SK-N-SH (cell line): ENCODE measurements around the gene THADA. TPM values are rescaled to one million over a fixed set of nuclear protein-coding genes. Genes with fewer than 3 reads are reported as not detected.

ENCODE experiments used
- CTCF ChIA-PET: fragments of 300-600, 350-600 bp; formaldehyde crosslinking; extraction: SDS; loops from one replicate; lab custom pipeline; 2021; lab: Yijun Ruan, JAX
- POLR2A ChIA-PET: fragments of 350-600 bp; sonication (Branson Sonifier 250); formaldehyde crosslinking; extraction: SDS; loops from one replicate; lab custom pipeline; 2020; ENCODE audit warnings: antibody characterized with exemption, inconsistent platforms; lab: Yijun Ruan, JAX
- DNase-seq: peaks from one replicate; pipeline ENCODE4 v3.0.0; 2012
- H2AFZ ChIP-seq: fragments of 200-600 bp; sonication (generic); 2 replicates; pipeline ENCODE4 v1.8.1; 2016; ENCODE audit warnings: antibody characterized with exemption, mild to moderate bottlenecking, low read depth
- H3F3A ChIP-seq: fragments of 200-600 bp; sonication (generic); replicated peaks from 2 replicates; pipeline ENCODE3; 2016; ENCODE audit warnings: antibody characterized with exemption, mild to moderate bottlenecking; ENCODE audit not compliant: insufficient read depth
- H3K27ac ChIP-seq, 2 experiments: fragments of 200-500 bp in 1 of 2; fragments of 200-600 bp in 1 of 2; sonication (Bioruptor generic) in 1 of 2; sonication (generic), shearing (Covaris generic) in 1 of 2; 2 replicates each; pipeline versions ENCODE4 v1.5.1 to v1.6.1; 2014 to 2016; ENCODE audit warnings: low read depth in 2 of 2, inconsistent platforms in 1 of 2, low read length in 1 of 2, mild to moderate bottlenecking in 1 of 2, mixed read lengths in 1 of 2
- H3K27me3 ChIP-seq: fragments of 200-600 bp; sonication (generic), shearing (Covaris generic); 2 replicates; pipeline ENCODE4 v1.6.1; 2016; ENCODE audit warnings: mixed run types; ENCODE audit not compliant: insufficient read depth
- H3K36me3 ChIP-seq, 2 experiments: fragments of 200-500 bp in 1 of 2; fragments of 200-600 bp in 1 of 2; sonication (Bioruptor generic) in 1 of 2; sonication (generic) in 1 of 2; replicated peaks in 1 of 2; 2 replicates each; pipeline versions ENCODE3 to v1.5.1; 2014 to 2016; ENCODE audit warnings: low read length in 1 of 2, mild to moderate bottlenecking in 1 of 2; ENCODE audit not compliant: insufficient read depth in 2 of 2, control insufficient read depth in 1 of 2
- H3K4me1 ChIP-seq, 2 experiments: fragments of 200-500 bp in 1 of 2; fragments of 200-600 bp in 1 of 2; sonication (Bioruptor generic) in 1 of 2; sonication (generic), shearing (Covaris generic) in 1 of 2; 2 replicates each; pipeline versions ENCODE4 v1.5.1 to v1.6.1; 2014 to 2016; ENCODE audit warnings: low read depth in 1 of 2, low read length in 1 of 2, mixed run types in 1 of 2; ENCODE audit not compliant: insufficient read depth in 2 of 2, control insufficient read depth in 1 of 2
- H3K4me2 ChIP-seq: fragments of 200-600 bp; sonication (generic), shearing (Covaris generic); 2 replicates; pipeline ENCODE4 v1.6.1; 2017; ENCODE audit warnings: mixed run types
- H3K4me3 ChIP-seq, 2 experiments: fragments of 200-500 bp in 1 of 2; fragments of 200-600 bp in 1 of 2; sonication (Bioruptor generic) in 1 of 2; sonication (generic), shearing (Covaris generic) in 1 of 2; 2 replicates each; pipeline versions ENCODE4 v1.5.1 to v1.8.1; 2014 to 2016; ENCODE audit warnings: low read depth in 2 of 2, inconsistent platforms in 1 of 2, low read length in 1 of 2, mild to moderate bottlenecking in 1 of 2, mixed read lengths in 1 of 2, moderate library complexity in 1 of 2
- H3K79me2 ChIP-seq: fragments of 200-600 bp; sonication (generic); 2 replicates; pipeline ENCODE4 v1.8.1; 2017; ENCODE audit warnings: mild to moderate bottlenecking; ENCODE audit not compliant: insufficient read depth
- H3K9ac ChIP-seq: fragments of 200-600 bp; sonication (generic); 2 replicates; pipeline ENCODE4 v1.6.1; 2017; ENCODE audit warnings: mixed run types
- H3K9me2 ChIP-seq: fragments of 200-600 bp; sonication (generic); 2 replicates; pipeline ENCODE4 v1.6.1; 2017; ENCODE audit warnings: mixed run types
- H3K9me3 ChIP-seq: fragments of 200-600 bp; sonication (generic); 2 replicates; pipeline ENCODE4 v1.6.1; 2017; ENCODE audit warnings: mixed run types, mild to moderate bottlenecking, moderate library complexity
- H4K20me1 ChIP-seq: fragments of 200-600 bp; sonication (generic); 2 replicates; pipeline ENCODE4 v1.6.1; 2017; ENCODE audit warnings: mild to moderate bottlenecking, mixed run types; ENCODE audit not compliant: insufficient read depth
- CHD2 ChIP-seq: fragments of 150-350 bp; IDR thresholded peaks from 2 replicates; pipeline ENCODE4 v1.6.1; 2018; ENCODE audit warnings: low read length; ENCODE audit not compliant: partially characterized antibody
- ELF1 ChIP-seq: IDR thresholded peaks from 2 replicates; pipeline ENCODE4 v1.4.0; 2012
- EZH2phosphoT487 ChIP-seq: fragments of 200-600 bp; sonication (generic); IDR thresholded peaks from 2 replicates; pipeline ENCODE4 v1.6.1; 2017; ENCODE audit warnings: low read depth, mixed run types, mild to moderate bottlenecking, antibody characterized with exemption, moderate library complexity, borderline replicate concordance
- FOXJ3 ChIP-seq: sonication (generic); formaldehyde crosslinking; IDR thresholded peaks from 2 replicates; pipeline ENCODE4 v1.5.1; 2020; ENCODE audit warnings: mild to moderate bottlenecking, missing genetic modification reagents
- IRF3 ChIP-seq: fragments of 150-350 bp; IDR thresholded peaks from 2 replicates; pipeline ENCODE4 v1.6.1; 2016; ENCODE audit warnings: mild to moderate bottlenecking, low read depth, low read length
- MEF2A ChIP-seq: IDR thresholded peaks from 2 replicates; pipeline ENCODE4 v1.4.0; 2012; ENCODE audit warnings: low read depth, borderline replicate concordance
- POLR2AphosphoS5 ChIP-seq: IDR thresholded peaks from 2 replicates; pipeline ENCODE4 v1.6.1; 2012; ENCODE audit warnings: low read depth, low read length
- RCOR1 ChIP-seq: fragments of 150-350 bp; IDR thresholded peaks from 2 replicates; pipeline ENCODE4 v1.6.1; 2017; ENCODE audit warnings: antibody characterized with exemption, low read length
- RFX5 ChIP-seq: IDR thresholded peaks from 2 replicates; pipeline ENCODE4 v1.6.1; 2012; ENCODE audit warnings: mild to moderate bottlenecking, improper control_type of control experiment, low read length
- RXRA ChIP-seq: IDR thresholded peaks from 2 replicates; pipeline ENCODE4 v1.4.0; 2012; ENCODE audit warnings: low read depth, mild to moderate bottlenecking, borderline replicate concordance
- SMC3 ChIP-seq: IDR thresholded peaks from 2 replicates; pipeline ENCODE4 v1.6.1; 2012; ENCODE audit warnings: low read depth, low read length, improper control_type of control experiment
- USF2 ChIP-seq: fragments of 150-350 bp; IDR thresholded peaks from 2 replicates; pipeline ENCODE4 v1.6.1; 2017; ENCODE audit warnings: antibody characterized with exemption, low read length, low read depth, borderline replicate concordance
- YY1 ChIP-seq: IDR thresholded peaks from 2 replicates; pipeline ENCODE4 v1.4.0; 2012; ENCODE audit warnings: low read depth, mild to moderate bottlenecking
- ZBTB33 ChIP-seq: IDR thresholded peaks from 2 replicates; pipeline ENCODE4 v1.4.0; 2012; ENCODE audit warnings: low read depth, borderline replicate concordance
- WGBS: methylation state at CpG from one replicate; pipeline ENCODE4 v1.1.6; 2017; ENCODE audit warnings: low lambda C conversion rate; 5-methylcytosine and 5-hydroxymethylcytosine counted together
- polyA plus RNA-seq, 3 experiments: library from polyadenylated mRNA; depleted of rRNA; stranded (reverse); fragments of >200 nt; gene quantifications; 2 replicates each; pipeline ENCODE4 v1.2.3, GENCODE V29; 2012

The THADA gene
- polyA plus RNA-seq, 1 of the 3 experiments (the other 2 are of a cell fraction): 25.6 TPM

- TF ChIP-seq CHD2 (no peak), YY1 (no peak)
- TF ChIP-seq, all 33 proteins: peak for 0
Measured at GRCh38 chr2:43360137-43360536, 235.7 kb downstream of the THADA start (continued).

GRCh38 chr2:43358410-43359201 is 237.2 kb downstream of the THADA start:
- ChIA-PET POLR2A (no interaction called here), CTCF (interaction anchor here (1.0 to 2.3 kb wide), 5 partner anchors 10 to 130 kb away, joined by 3 to 7 read pairs (median 3); no protein-coding TSS in a partner anchor)
- Histone ChIP-seq H3K4me2 (no peak overlapping the region), H3K4me1 (peaks cover 0 to 14% of the 10 kb centered on the region in 2 experiments; a peak in 3 of 4 replicates), H3F3A (peaks cover 10% of the 10 kb centered on the region), H3K9me3 (no peaks in the 10 kb centered on the region), H4K20me1 (no peaks in the 10 kb centered on the region), H3K36me3 (no peaks in the 10 kb centered on the region), H3K4me3 (no peak overlapping the region), H3K27me3 (no peaks in the 10 kb centered on the region), H3K9me2 (no peaks in the 10 kb centered on the region), H3K79me2 (no peaks in the 10 kb centered on the region), H2AFZ (no peak overlapping the region), H3K27ac (peak overlapping the region in 1 of 2 experiments; percentile 51; a peak in 2 of 4 replicates), H3K9ac (no peak overlapping the region)
- no peak for TF ChIP-seq ELF1
- no peak for TF ChIP-seq MEF2A
- no peak for TF ChIP-seq RCOR1
- no peak for TF ChIP-seq SMC3
- TF ChIP-seq RXRA: no peak
- no peak for TF ChIP-seq POLR2AphosphoS5
- TF ChIP-seq FOXJ3: no peak
- TF ChIP-seq RFX5: no peak
- no peak for TF ChIP-seq USF2
- TF ChIP-seq EZH2phosphoT487: no peak
- TF ChIP-seq IRF3: no peak
- no peak for TF ChIP-seq ZBTB33
- WGBS: 87% methylated on average over 2 of the region's 2 CpGs
- no peak for DNase-seq
